Measurements from ENCODE around the gene OR9Q1.

OR9Q1 gene

GRCh38 chr11:58028687-58029411 is 5.2 kb downstream of the OR9Q1 start:
- peak in 6 of 56 donors; percentile 3 to 14 (median 10) for DNase-seq

- DNase-seq = no peak
These were observed 7.0 kb downstream of the OR9Q1 start, which contains the start of gene OR6Q1 for GRCh38 chr11:58030653-58031052. Gene OR6Q1, plus strand, starts transcription at chr11:58030953. Its CDS starts 0 bp downstream, at chr11:58030953.

GRCh38 chr11:58034471-58034870 is 10.8 kb downstream of the OR9Q1 start:
- DNase-seq = no peak

- DNase-seq = no peak
These were observed 15.9 kb downstream of the OR9Q1 start for GRCh38 chr11:58039589-58039988.

GRCh38 chr11:58043379-58043778 is 19.7 kb downstream of the OR9Q1 start:
- no peak for DNase-seq

GRCh38 chr11:58046231-58046630 is 22.6 kb downstream of the OR9Q1 start:
- no peak for DNase-seq

GRCh38 chr11:58047818-58048217 is 24.1 kb downstream of the OR9Q1 start:
- no peak for DNase-seq

GRCh38 chr11:58055806-58056401 is 32.2 kb downstream of the OR9Q1 start:
- no peak for DNase-seq

GRCh38 chr11:58057481-58057880 is 33.8 kb downstream of the OR9Q1 start:
- DNase-seq = no peak

- no peak for DNase-seq
These were observed 34.8 kb downstream of the OR9Q1 start for GRCh38 chr11:58058276-58059006.

- no peak for DNase-seq
These were observed 35.3 kb downstream of the OR9Q1 start for GRCh38 chr11:58059007-58059350.

GRCh38 chr11:58060535-58060934 is 36.9 kb downstream of the OR9Q1 start:
- no peak for DNase-seq

GRCh38 chr11:58060939-58061672 is 37.4 kb downstream of the OR9Q1 start:
- DNase-seq = no peak

GRCh38 chr11:58061813-58062212 is 38.1 kb downstream of the OR9Q1 start:
- DNase-seq = no peak

- DNase-seq = no peak
These were observed 44.0 kb downstream of the OR9Q1 start for GRCh38 chr11:58067685-58068084.

GRCh38 chr11:58068655-58069054 is 45.0 kb downstream of the OR9Q1 start:
- DNase-seq = no peak

- no peak for DNase-seq
These were observed 46.9 kb downstream of the OR9Q1 start for GRCh38 chr11:58070585-58070984.

GRCh38 chr11:58075781-58076180 is 52.1 kb downstream of the OR9Q1 start:
- no peak for DNase-seq

- no peak for DNase-seq
These were observed 62.8 kb downstream of the OR9Q1 start for GRCh38 chr11:58086528-58086927.

GRCh38 chr11:58097437-58097836 is 73.8 kb downstream of the OR9Q1 start:
- no peak for DNase-seq

- DNase-seq = no peak
These were observed 97.4 kb downstream of the OR9Q1 start for GRCh38 chr11:58121096-58121495.

GRCh38 chr11:58125469-58125868 is 101.8 kb downstream of the OR9Q1 start, which contains the start of gene OR9I1:
Gene OR9I1, minus strand, starts transcription at chr11:58125530. Its CDS starts 6,086 bp downstream, at chr11:58119444.
- DNase-seq = no peak

Data from amygdala (tissue), 56 donors.